Tibial nerve (tissue), 4 donors: ENCODE data around the gene ZCCHC7.

Experiments used
- EP300 ChIP-seq, 2 donors: sonication (generic); formaldehyde crosslinking; IDR thresholded peaks; one replicate each; pipeline ENCODE4 v1.6.1; 2017; ENCODE audit warnings: antibody characterized with exemption in 2 of 2, mild to moderate bottlenecking in 1 of 2
- POLR2A ChIP-seq, 2 donors: fragments of 450-650 bp; IDR thresholded peaks; one replicate each; pipeline ENCODE4 v1.6.1; 2017; ENCODE audit warnings: antibody characterized with exemption in 2 of 2, mild to moderate bottlenecking in 2 of 2, moderate library complexity in 2 of 2
- TF ChIP-seq, protein P1 (sequence below), 5 experiments: fragments of 200-600 bp in 3 of 5; fragments of 450-650 bp in 2 of 5; sonication (generic) in 3 of 5; IDR thresholded peaks; one replicate each; pipeline ENCODE4 v1.5.1; 2016 to 2019; ENCODE audit warnings: antibody characterized with exemption in 5 of 5, mild to moderate bottlenecking in 3 of 5, moderate library complexity in 2 of 5

DNA sequence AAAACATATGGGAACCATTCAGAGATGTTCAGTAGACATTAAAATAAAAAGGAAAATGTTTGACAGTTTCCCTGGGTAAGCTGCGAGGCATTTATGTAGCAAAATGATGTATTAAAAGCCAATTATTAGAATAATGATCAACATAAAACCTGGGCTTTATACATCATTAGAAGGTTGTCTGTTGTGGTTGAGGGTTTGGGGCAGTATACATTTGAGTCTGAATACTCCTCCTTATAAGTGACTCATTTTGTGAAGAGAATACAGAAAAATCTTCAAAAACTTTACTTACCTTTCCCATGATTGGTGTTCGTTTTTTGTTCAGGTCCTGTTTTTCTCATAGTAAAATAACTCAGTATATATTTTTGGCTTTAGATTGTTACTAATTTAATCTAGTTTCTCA is 119.5 kb downstream of the ZCCHC7 start:
- TF ChIP-seq, protein P1, sequence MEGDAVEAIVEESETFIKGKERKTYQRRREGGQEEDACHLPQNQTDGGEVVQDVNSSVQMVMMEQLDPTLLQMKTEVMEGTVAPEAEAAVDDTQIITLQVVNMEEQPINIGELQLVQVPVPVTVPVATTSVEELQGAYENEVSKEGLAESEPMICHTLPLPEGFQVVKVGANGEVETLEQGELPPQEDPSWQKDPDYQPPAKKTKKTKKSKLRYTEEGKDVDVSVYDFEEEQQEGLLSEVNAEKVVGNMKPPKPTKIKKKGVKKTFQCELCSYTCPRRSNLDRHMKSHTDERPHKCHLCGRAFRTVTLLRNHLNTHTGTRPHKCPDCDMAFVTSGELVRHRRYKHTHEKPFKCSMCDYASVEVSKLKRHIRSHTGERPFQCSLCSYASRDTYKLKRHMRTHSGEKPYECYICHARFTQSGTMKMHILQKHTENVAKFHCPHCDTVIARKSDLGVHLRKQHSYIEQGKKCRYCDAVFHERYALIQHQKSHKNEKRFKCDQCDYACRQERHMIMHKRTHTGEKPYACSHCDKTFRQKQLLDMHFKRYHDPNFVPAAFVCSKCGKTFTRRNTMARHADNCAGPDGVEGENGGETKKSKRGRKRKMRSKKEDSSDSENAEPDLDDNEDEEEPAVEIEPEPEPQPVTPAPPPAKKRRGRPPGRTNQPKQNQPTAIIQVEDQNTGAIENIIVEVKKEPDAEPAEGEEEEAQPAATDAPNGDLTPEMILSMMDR (IDR thresholded peaks at IDR 0.05): no peak
- TF ChIP-seq EP300 (IDR thresholded peaks at IDR 0.05) (no peak), POLR2A (IDR thresholded peaks at IDR 0.05) (no peak)
